ENCODE measurements around the gene KNDC1. TPM values are rescaled to one million over a fixed set of nuclear protein-coding genes. Genes with fewer than 3 reads are reported as not detected.
A peak's percentile ranks its signal among the peaks of the same experiment; 100 is the strongest.

The KNDC1 gene
- total RNA-seq, 4 donors from 2014 or later = under 0.01 to 12.5 (median 5.3) TPM

GRCh38 chr10:133158756-133159610 lies 1.0 kb upstream of the KNDC1 start:
- Histone ChIP-seq H3K9me3 (no peaks in the 10 kb centered on the region), H3K27me3 (no peaks in the 10 kb centered on the region), H3K36me3 (no peaks in the 10 kb centered on the region), H3K4me1 (peaks cover 0 to 13% of the 10 kb centered on the region in 2 donors), H3K27ac (peak overlapping the region; percentile 66 to 80), H3K4me3 (no peak overlapping the region)
- DNase-seq = peak; percentile 22 to 42
- intact Hi-C loops (cut with DNase I; ENCODE audit: low total_unique reads) = no loop called here
- TF ChIP-seq CTCF (IDR thresholded peaks at IDR 0.05) (no peak), POLR2A (IDR thresholded peaks at IDR 0.05) (no peak)

GRCh38 chr10:133159611-133159949 lies 439 bp upstream of the KNDC1 start:
- H3K27ac ChIP-seq = peak overlapping the region; percentile 66 to 80
- intact Hi-C loops (cut with DNase I; ENCODE audit: low total_unique reads) = no loop called here
- TF ChIP-seq POLR2A (IDR thresholded peaks at IDR 0.05) (no peak), CTCF (IDR thresholded peaks at IDR 0.05) (no peak)

GRCh38 chr10:133160826-133161471 lies 930 bp downstream of the KNDC1 start:
- no peaks in the 10 kb centered on the region for H3K9me3 ChIP-seq
- H3K4me1 ChIP-seq = peaks cover 0 to 13% of the 10 kb centered on the region in 2 donors
- DNase-seq = peak in 1 of 2 donors; percentile 12
- intact Hi-C loops (cut with DNase I; ENCODE audit: low total_unique reads) = no loop called here
- H3K27ac ChIP-seq = peak overlapping the region in 1 of 2 donors; percentile 80
- TF ChIP-seq POLR2A (IDR thresholded peaks at IDR 0.05) (no peak), CTCF (IDR thresholded peaks at IDR 0.05) (no peak)
- H3K4me3 ChIP-seq = peak overlapping the region; percentile 49 to 75
- no peaks in the 10 kb centered on the region for H3K36me3 ChIP-seq
- H3K27me3 ChIP-seq = no peaks in the 10 kb centered on the region

More at GRCh38 chr10:133159611-133159949, 439 bp upstream of the KNDC1 start:
- no peak for DNase-seq
- Histone ChIP-seq H3K36me3 (no peaks in the 10 kb centered on the region), H3K4me3 (peak overlapping the region in 1 of 2 donors; percentile 75), H3K9me3 (no peaks in the 10 kb centered on the region), H3K27me3 (no peaks in the 10 kb centered on the region), H3K4me1 (peaks cover 0 to 13% of the 10 kb centered on the region in 2 donors)

GRCh38 chr10:133161486-133162109 lies 1.6 kb downstream of the KNDC1 start:
- Histone ChIP-seq H3K4me1 (peaks cover 0 to 13% of the 10 kb centered on the region in 2 donors), H3K4me3 (peak overlapping the region; percentile 49 to 75), H3K27me3 (no peaks in the 10 kb centered on the region), H3K9me3 (no peaks in the 10 kb centered on the region), H3K36me3 (no peaks in the 10 kb centered on the region), H3K27ac (no peak overlapping the region)
- DNase-seq = peak in 1 of 2 donors; percentile 11
- intact Hi-C loops (cut with DNase I; ENCODE audit: low total_unique reads) = no loop called here
- TF ChIP-seq CTCF (IDR thresholded peaks at IDR 0.05) (no peak), POLR2A (IDR thresholded peaks at IDR 0.05) (no peak)
